ENCODE data around the gene B9D1. TPM values are rescaled to one million over a fixed set of nuclear protein-coding genes. Genes with fewer than 3 reads are reported as not detected.
A peak's percentile ranks its signal among the peaks of the same experiment; 100 is the strongest.

Gene B9D1
- total and polyA plus RNA-seq, 2 of the 13 experiments (the other 11 are each of a cell fraction or from before 2014, with no cell fraction given), result 27.7 to 31.1 TPM

DNA sequence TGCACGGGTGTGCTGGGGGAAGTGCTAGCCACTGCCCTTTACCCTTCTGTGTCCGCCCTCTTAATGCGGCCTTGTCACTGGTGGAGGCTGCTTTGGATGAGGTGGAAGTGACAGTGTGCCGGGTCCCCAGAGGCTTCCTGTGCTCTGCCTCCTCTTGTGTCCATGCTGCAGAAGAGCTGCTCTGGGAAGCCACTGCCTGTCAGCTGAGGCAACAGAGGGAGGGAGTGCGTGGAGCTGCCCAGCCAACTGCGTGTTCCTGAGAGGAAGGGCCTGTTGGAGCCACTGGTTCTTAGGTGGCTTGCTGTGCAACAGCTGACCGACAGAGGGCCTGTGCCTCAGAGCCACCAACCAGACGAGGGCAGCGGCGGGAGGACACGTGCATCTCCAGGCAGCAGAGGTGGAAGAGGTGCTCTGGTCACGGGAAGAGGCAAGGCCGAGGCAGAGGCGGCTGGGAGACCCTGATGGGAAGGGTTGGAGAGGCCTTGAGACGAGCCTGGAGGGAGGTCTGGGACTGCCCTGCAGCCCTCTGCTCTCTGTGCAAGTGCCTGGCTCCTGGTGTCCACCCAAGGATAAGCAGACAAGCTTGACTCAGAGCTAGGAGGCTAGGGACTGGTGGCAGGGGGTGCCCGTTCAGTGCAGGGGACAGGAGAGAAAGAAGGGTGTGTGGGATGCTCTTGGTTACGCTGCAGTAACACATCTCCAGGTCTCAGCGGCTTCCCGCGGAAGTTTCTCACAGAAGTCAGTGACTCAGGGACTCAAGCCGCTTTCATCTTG, 25.4 kb downstream of the B9D1 start (continued):
- TF ChIP-seq ZBTB20 (CRISPR knock-in tag; IDR thresholded peaks at IDR 0.05; ENCODE audit: borderline replicate concordance, low read depth) (peak; percentile 76; the same call in 1 of the 2 replicates), NFATC3 (CRISPR knock-in tag; IDR thresholded peaks at IDR 0.05) (0 out of 2 replicates have a peak, but pooled peaks have one; percentile 73), KDM5B (CRISPR knock-in tag; IDR thresholded peaks at IDR 0.05; ENCODE audit: borderline replicate concordance) (peak; percentile 88; the same call in 1 of the 2 replicates), ZNF746 (CRISPR knock-in tag; IDR thresholded peaks at IDR 0.05) (no peak), ZSCAN25 (CRISPR knock-in tag; IDR thresholded peaks at IDR 0.05) (peak; percentile 66), ATF7-NPFF (CRISPR knock-in tag; IDR thresholded peaks at IDR 0.05; ENCODE audit: low read depth) (peak; percentile 75; the same call in 1 of the 2 replicates), ZFX (CRISPR knock-in tag; IDR thresholded peaks at IDR 0.05; ENCODE audit: low read depth) (peak; percentile 91), AKAP8 (CRISPR knock-in tag; IDR thresholded peaks at IDR 0.05) (peak; percentile 85), DNMT3B (CRISPR knock-in tag; conservative IDR thresholded peaks at IDR 0.05) (no peak), ZNF720 (CRISPR knock-in tag; IDR thresholded peaks at IDR 0.05) (peak; percentile 69; the same call in 1 of the 2 replicates), TBX2 (CRISPR knock-in tag; IDR thresholded peaks at IDR 0.05; ENCODE audit: borderline replicate concordance) (peak; percentile 40; the same call in 1 of the 2 replicates), ZNF557 (CRISPR knock-in tag; IDR thresholded peaks at IDR 0.05) (no peak), CBX2 (IDR thresholded peaks at IDR 0.05; ENCODE audit: low read depth, low read length) (no peak), CBX2 (CRISPR knock-in tag; IDR thresholded peaks at IDR 0.05; ENCODE audit: low read depth) (no peak), ERF (CRISPR knock-in tag; IDR thresholded peaks at IDR 0.05) (0 out of 2 replicates have a peak, but pooled peaks have one; percentile 66), STAG1 (CRISPR knock-in tag; IDR thresholded peaks at IDR 0.05) (peak; percentile 57), TMF1 (CRISPR knock-in tag; IDR thresholded peaks at IDR 0.05; ENCODE audit: low read depth) (peak; percentile 93; the same call in 1 of the 2 replicates), ZMYM3 (CRISPR knock-in tag; IDR thresholded peaks at IDR 0.05) (peak; percentile 64), ZNF234 (CRISPR knock-in tag; conservative IDR thresholded peaks at IDR 0.05) (0 out of 2 replicates have a peak, but pooled peaks have one; percentile 18)
- TF ChIP-seq, protein P1, sequence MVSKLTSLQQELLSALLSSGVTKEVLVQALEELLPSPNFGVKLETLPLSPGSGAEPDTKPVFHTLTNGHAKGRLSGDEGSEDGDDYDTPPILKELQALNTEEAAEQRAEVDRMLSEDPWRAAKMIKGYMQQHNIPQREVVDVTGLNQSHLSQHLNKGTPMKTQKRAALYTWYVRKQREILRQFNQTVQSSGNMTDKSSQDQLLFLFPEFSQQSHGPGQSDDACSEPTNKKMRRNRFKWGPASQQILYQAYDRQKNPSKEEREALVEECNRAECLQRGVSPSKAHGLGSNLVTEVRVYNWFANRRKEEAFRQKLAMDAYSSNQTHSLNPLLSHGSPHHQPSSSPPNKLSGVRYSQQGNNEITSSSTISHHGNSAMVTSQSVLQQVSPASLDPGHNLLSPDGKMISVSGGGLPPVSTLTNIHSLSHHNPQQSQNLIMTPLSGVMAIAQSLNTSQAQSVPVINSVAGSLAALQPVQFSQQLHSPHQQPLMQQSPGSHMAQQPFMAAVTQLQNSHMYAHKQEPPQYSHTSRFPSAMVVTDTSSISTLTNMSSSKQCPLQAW (CRISPR knock-in tag; IDR thresholded peaks at IDR 0.05), result peak; percentile 68
- TF ChIP-seq, protein P2, sequence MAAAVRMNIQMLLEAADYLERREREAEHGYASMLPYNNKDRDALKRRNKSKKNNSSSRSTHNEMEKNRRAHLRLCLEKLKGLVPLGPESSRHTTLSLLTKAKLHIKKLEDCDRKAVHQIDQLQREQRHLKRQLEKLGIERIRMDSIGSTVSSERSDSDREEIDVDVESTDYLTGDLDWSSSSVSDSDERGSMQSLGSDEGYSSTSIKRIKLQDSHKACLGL (CRISPR knock-in tag; IDR thresholded peaks at IDR 0.05), result peak; percentile 84; the same call in 1 of the 2 replicates
- TF ChIP-seq, protein P3, sequence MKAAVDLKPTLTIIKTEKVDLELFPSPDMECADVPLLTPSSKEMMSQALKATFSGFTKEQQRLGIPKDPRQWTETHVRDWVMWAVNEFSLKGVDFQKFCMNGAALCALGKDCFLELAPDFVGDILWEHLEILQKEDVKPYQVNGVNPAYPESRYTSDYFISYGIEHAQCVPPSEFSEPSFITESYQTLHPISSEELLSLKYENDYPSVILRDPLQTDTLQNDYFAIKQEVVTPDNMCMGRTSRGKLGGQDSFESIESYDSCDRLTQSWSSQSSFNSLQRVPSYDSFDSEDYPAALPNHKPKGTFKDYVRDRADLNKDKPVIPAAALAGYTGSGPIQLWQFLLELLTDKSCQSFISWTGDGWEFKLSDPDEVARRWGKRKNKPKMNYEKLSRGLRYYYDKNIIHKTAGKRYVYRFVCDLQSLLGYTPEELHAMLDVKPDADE (CRISPR knock-in tag; IDR thresholded peaks at IDR 0.05), result no peak
- TF ChIP-seq, protein P4, sequence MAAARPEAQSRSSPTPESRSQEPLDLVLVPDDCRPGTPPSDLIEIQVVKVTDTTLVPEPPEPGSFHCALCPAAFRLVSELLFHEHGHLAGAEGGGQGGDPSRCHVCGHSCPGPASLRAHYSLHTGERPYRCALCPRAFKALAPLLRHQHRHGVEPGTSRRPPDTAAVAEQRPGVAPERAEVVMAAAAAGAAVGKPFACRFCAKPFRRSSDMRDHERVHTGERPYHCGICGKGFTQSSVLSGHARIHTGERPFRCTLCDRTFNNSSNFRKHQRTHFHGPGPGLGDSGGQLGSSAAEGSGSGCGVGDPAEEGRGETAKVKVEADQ (CRISPR knock-in tag; IDR thresholded peaks at IDR 0.05; ENCODE audit: borderline replicate concordance), result peak; percentile 76
- TF ChIP-seq, protein P5, sequence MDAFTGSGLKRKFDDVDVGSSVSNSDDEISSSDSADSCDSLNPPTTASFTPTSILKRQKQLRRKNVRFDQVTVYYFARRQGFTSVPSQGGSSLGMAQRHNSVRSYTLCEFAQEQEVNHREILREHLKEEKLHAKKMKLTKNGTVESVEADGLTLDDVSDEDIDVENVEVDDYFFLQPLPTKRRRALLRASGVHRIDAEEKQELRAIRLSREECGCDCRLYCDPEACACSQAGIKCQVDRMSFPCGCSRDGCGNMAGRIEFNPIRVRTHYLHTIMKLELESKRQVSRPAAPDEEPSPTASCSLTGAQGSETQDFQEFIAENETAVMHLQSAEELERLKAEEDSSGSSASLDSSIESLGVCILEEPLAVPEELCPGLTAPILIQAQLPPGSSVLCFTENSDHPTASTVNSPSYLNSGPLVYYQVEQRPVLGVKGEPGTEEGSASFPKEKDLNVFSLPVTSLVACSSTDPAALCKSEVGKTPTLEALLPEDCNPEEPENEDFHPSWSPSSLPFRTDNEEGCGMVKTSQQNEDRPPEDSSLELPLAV (CRISPR knock-in tag; conservative IDR thresholded peaks at IDR 0.05; ENCODE audit: low read depth), result no peak
